GM12878 (cell line): ENCODE results near the gene PKD1. TPM values are rescaled to one million over a fixed set of nuclear protein-coding genes. Genes with fewer than 3 reads are reported as not detected.

Experiments used
- ATAC-seq: fragments of 200-7000 bp; cut with Tn5 transposase; 3 replicates; pipeline ENCODE4 v1.9.1; 2020; ENCODE audit warnings: mild to moderate bottlenecking, moderate library complexity
- BruUV-seq: library from RNA; stranded (reverse); fragments of 400-500 nt; replicated peaks from 2 replicates; lab custom pipeline; 2021; lab: Mats Ljungman, UMichigan
- CTCF ChIA-PET: fragments of 300-600 bp; sonication (Branson Sonifier 250); formaldehyde crosslinking; extraction: SDS; loops from one replicate; lab custom pipeline; 2021; ENCODE audit warnings: inconsistent platforms; lab: Yijun Ruan, JAX
- POLR2A ChIA-PET: fragments of 350-600 bp; formaldehyde crosslinking; extraction: SDS; loops from one replicate; lab custom pipeline; 2021; ENCODE audit warnings: inconsistent platforms; lab: Charles Lee
- RAD21 ChIA-PET: fragments of 300-600 bp; sonication (Branson Sonifier 250); formaldehyde crosslinking; loops from one replicate; lab custom pipeline; 2023; ENCODE audit warnings: antibody characterized with exemption; ENCODE audit not compliant: unreplicated experiment; lab: Charles Lee
- SMC1A ChIA-PET: fragments of 300-600 bp; sonication (Branson Sonifier 250); formaldehyde crosslinking; loops from one replicate; lab custom pipeline; 2023; ENCODE audit not compliant: unreplicated experiment, uncharacterized antibody; lab: Charles Lee
- DNase-seq: peaks from one replicate; pipeline ENCODE4 v3.0.0-alpha.2; 2011; ENCODE audit warnings: low read depth, low spot score
- FAIRE-seq: peaks from 3 replicates; lab custom pipeline; 2011; peaks lifted over from hg19 to GRCh38; lab: Jason Lieb, UNC
- H2AFZ ChIP-seq: 2 replicates; pipeline ENCODE4 v1.6.0; 2011; ENCODE audit warnings: low read depth, low read length, control low read depth; ENCODE audit not compliant: control insufficient read depth
- H3K27ac ChIP-seq: 2 replicates; pipeline ENCODE4 v1.5.1; 2011; ENCODE audit warnings: control low read depth; ENCODE audit not compliant: control insufficient read depth, insufficient read depth
- H3K27me3 ChIP-seq, 2 experiments: replicated peaks in 1 of 2; 2 replicates each; pipeline versions ENCODE4 v1.6.0 to v1.6.1; 2011; ENCODE audit warnings: low read length in 1 of 2; ENCODE audit not compliant: control insufficient read depth in 2 of 2, insufficient read depth in 2 of 2
- H3K36me3 ChIP-seq, 2 experiments: 2 replicates each; pipeline ENCODE4 v1.5.1; 2011; ENCODE audit warnings: low read length in 1 of 2; ENCODE audit not compliant: control insufficient read depth in 2 of 2, insufficient read depth in 2 of 2
- H3K4me1 ChIP-seq: 2 replicates; pipeline ENCODE4 v1.6.1; 2011; ENCODE audit warnings: mild to moderate bottlenecking, low read length, moderate library complexity, mixed read lengths; ENCODE audit not compliant: control insufficient read depth, insufficient read depth
- H3K4me2 ChIP-seq: 2 replicates; pipeline ENCODE4 v1.6.0; 2011; ENCODE audit warnings: control low read depth; ENCODE audit not compliant: control insufficient read depth, insufficient read depth
- H3K4me3 ChIP-seq: fragments of 200-600 bp; sonication (generic); 2 replicates; pipeline ENCODE4 v1.5.1; 2016
- H3K79me2 ChIP-seq: 2 replicates; pipeline ENCODE4 v1.6.0; 2011; ENCODE audit warnings: low read length; ENCODE audit not compliant: control insufficient read depth, insufficient read depth
- H3K9ac ChIP-seq: 2 replicates; pipeline ENCODE4 v1.8.0; 2011; ENCODE audit warnings: low read length, control low read depth, mixed read lengths; ENCODE audit not compliant: control insufficient read depth, insufficient read depth
- H3K9me3 ChIP-seq: replicated peaks from 3 replicates; pipeline ENCODE4 v1.5.1; 2011; ENCODE audit warnings: mild to moderate bottlenecking, low read length; ENCODE audit not compliant: control insufficient read depth, insufficient read depth
- H4K20me1 ChIP-seq: 2 replicates; pipeline ENCODE4 v1.6.0; 2011; ENCODE audit not compliant: control insufficient read depth, insufficient read depth
- BHLHE40 ChIP-seq, 2 experiments: fragments of 450-650 bp in 1 of 2; IDR thresholded peaks; 2 replicates each; pipeline ENCODE4 v1.6.1; 2011 to 2017; ENCODE audit warnings: low read depth in 2 of 2, borderline replicate concordance in 1 of 2, improper control_type of control experiment in 1 of 2, low read length in 1 of 2, mild to moderate bottlenecking in 1 of 2
- EZH2 ChIP-seq: IDR thresholded peaks from 2 replicates; pipeline ENCODE4 v1.6.1; 2012; ENCODE audit warnings: low read depth, mild to moderate bottlenecking, control low read depth, inconsistent platforms, low read length, borderline replicate concordance; ENCODE audit not compliant: control insufficient read depth
- GABPA ChIP-seq: IDR thresholded peaks from 2 replicates; pipeline ENCODE4 v1.6.1; 2014; ENCODE audit warnings: antibody characterized with exemption, low read depth, mild to moderate bottlenecking, inconsistent platforms
- HDGF ChIP-seq: fragments of 450-650 bp; IDR thresholded peaks from 2 replicates; pipeline ENCODE4 v1.6.1; 2016; ENCODE audit warnings: antibody characterized with exemption
- MTA2 ChIP-seq: fragments of 450-650 bp; IDR thresholded peaks from 2 replicates; pipeline ENCODE4 v1.6.1; 2016; ENCODE audit warnings: low read depth, mild to moderate bottlenecking, moderate library complexity
- NFXL1 ChIP-seq: fragments of 450-650 bp; IDR thresholded peaks from 2 replicates; pipeline ENCODE4 v1.6.1; 2017; ENCODE audit warnings: antibody characterized with exemption, mild to moderate bottlenecking, borderline replicate concordance
- NR2C1 ChIP-seq: fragments of 450-650 bp; IDR thresholded peaks from 2 replicates; pipeline ENCODE4 v1.6.1; 2017; ENCODE audit warnings: antibody characterized with exemption, mild to moderate bottlenecking, moderate library complexity
- NR2F1 ChIP-seq: fragments of 450-650 bp; conservative IDR thresholded peaks from 2 replicates; pipeline ENCODE4 v1.6.1; 2017; ENCODE audit warnings: mild to moderate bottlenecking
- TBL1XR1 ChIP-seq: IDR thresholded peaks from 2 replicates; pipeline ENCODE4 v1.6.1; 2012; ENCODE audit warnings: low read depth, low read length, improper control_type of control experiment
- YBX1 ChIP-seq: fragments of 450-650 bp; IDR thresholded peaks from 2 replicates; pipeline ENCODE4 v1.6.1; 2016; ENCODE audit warnings: antibody characterized with exemption
- WGBS: methylation state at CpG from one replicate; pipeline ENCODE4 v1.1.6; 2016; ENCODE audit warnings: low lambda C conversion rate; ENCODE audit not compliant: insufficient replicate concordance, insufficient coverage; ENCODE audit errors: missing lambda C conversion rate; 5-methylcytosine and 5-hydroxymethylcytosine counted together
- in situ Hi-C: fragments of 300-500 bp; cut with MboI; formaldehyde crosslinking; loops from 9 replicates; pipeline ENCODE4 v1.14.3; 2018; ENCODE audit warnings: mixed read lengths
- intact Hi-C: fragments of 100-400 bp; cut with micrococcal nuclease; formaldehyde crosslinking; loops from one replicate; pipeline ENCODE4 v1.14.2; 2022; ENCODE audit not compliant: unreplicated experiment
- polyA plus RNA-seq, 11 experiments: library from polyadenylated mRNA; depleted of rRNA in 4 of 11; unstranded in 6 of 11; stranded (reverse) in 5 of 11; fragments of >200 nt; fragmentation: Nextera tagmentation in 4 of 11; fragmentation: Illumina TruSeq in 1 of 11; extraction: Ambion mirVana in 4 of 11; extraction: Trizol in 1 of 11; gene quantifications; 1 replicate in 1 of 11; 2 replicates in 10 of 11; pipeline versions ENCODE4 v1.2.1 to v1.2.3, GENCODE V29; 2011 to 2016; ENCODE audit warnings: inconsistent platforms in 2 of 11, missing spikeins in 2 of 11, low read depth in 1 of 11
- total RNA-seq, 4 experiments: library from RNA; depleted of rRNA in 3 of 4; stranded (reverse); fragments of >200 nt in 3 of 4; fragmentation: Illumina TruSeq in 1 of 4; extraction: Trizol in 1 of 4; gene quantifications; 2 replicates each; pipeline versions ENCODE4 v1.2.1 to v1.2.3, GENCODE V29; 2013 to 2021
- TF ChIP-seq, protein P1 (sequence below): IDR thresholded peaks from 2 replicates; pipeline ENCODE4 v1.6.1; 2012; ENCODE audit warnings: low read depth, low read length, improper control_type of control experiment

The PKD1 gene
- total and polyA plus RNA-seq, 10 of the 15 experiments (the other 5 are each of a cell fraction or from before 2014, with no cell fraction given), result 0.11 to 62.0 (median 6.1) TPM

DNA sequence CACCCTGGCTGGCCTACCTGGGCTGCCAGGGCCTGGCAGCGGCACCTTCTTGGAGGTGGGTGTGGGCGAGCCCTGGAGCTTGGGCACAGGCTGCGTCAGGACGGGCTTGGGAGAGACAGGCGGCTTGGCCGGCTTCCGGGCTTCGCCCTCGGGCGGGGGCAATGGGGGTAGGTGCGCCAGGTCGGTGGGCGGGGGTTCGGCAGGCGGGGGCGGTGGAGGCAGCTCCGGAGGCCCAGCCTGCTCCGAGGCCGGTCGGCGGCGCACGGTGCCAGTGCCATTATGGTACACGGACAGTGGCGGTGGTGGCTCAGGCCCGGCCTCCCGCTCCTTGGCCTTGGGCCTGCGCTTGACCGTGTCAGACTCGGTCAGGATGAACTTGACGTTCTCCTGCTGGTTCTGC lies 43.9 kb upstream of the PKD1 start:
- no TSS peak for BruUV-seq
- no peak overlapping the region for H2AFZ ChIP-seq
- 98% methylated on average over 15 of the region's 31 CpGs for WGBS
- no peaks in the 10 kb centered on the region for H3K9me3 ChIP-seq
- H3K27ac ChIP-seq, result no peak overlapping the region
- no peak overlapping the region for H3K4me2 ChIP-seq
- ATAC-seq (no peak), FAIRE-seq (no peak), DNase-seq (no peak)
- H4K20me1 ChIP-seq, result no peaks in the 10 kb centered on the region
- ChIA-PET RAD21 (no interaction called here), CTCF (no interaction called here), POLR2A (no interaction called here), SMC1A (no interaction called here)
- in situ Hi-C loops, result no loop called here
- H3K27me3 ChIP-seq, result no peaks in the 10 kb centered on the region; a peak in 1 of 4 replicates
- H3K4me1 ChIP-seq, result no peaks in the 10 kb centered on the region
- peaks cover 3 to 4% of the 10 kb centered on the region in 2 experiments; a peak in 3 of 4 replicates for H3K36me3 ChIP-seq
- H3K9ac ChIP-seq, result no peak overlapping the region
- intact Hi-C loops, result no loop called here
- no peaks in the 10 kb centered on the region for H3K79me2 ChIP-seq
- no peak for TF ChIP-seq MTA2
- no peak for TF ChIP-seq NR2C1
- TF ChIP-seq YBX1, result no peak
- TF ChIP-seq, protein P1, sequence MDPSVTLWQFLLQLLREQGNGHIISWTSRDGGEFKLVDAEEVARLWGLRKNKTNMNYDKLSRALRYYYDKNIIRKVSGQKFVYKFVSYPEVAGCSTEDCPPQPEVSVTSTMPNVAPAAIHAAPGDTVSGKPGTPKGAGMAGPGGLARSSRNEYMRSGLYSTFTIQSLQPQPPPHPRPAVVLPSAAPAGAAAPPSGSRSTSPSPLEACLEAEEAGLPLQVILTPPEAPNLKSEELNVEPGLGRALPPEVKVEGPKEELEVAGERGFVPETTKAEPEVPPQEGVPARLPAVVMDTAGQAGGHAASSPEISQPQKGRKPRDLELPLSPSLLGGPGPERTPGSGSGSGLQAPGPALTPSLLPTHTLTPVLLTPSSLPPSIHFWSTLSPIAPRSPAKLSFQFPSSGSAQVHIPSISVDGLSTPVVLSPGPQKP, result no peak
- TF ChIP-seq EZH2, result no peak
- no peak for TF ChIP-seq NR2F1
- TF ChIP-seq HDGF, result no peak
- no peak for TF ChIP-seq GABPA
- TF ChIP-seq TBL1XR1, result no peak
- no peak for TF ChIP-seq NFXL1
- no peak for TF ChIP-seq BHLHE40 (IDR thresholded peaks at IDR 0.05; ENCODE audit: borderline replicate concordance in 1 of 2, low read depth in 2 of 2, low read length in 1 of 2)
- no peak overlapping the region for H3K4me3 ChIP-seq
